ENCODE measurements around the gene SLC5A5.

- TF ChIP-seq POLR2AphosphoS5 (IDR thresholded peaks at IDR 0.05) (no peak), POLR2A (IDR thresholded peaks at IDR 0.05) (no peak), CTCF (IDR thresholded peaks at IDR 0.05) (no peak)
Observed at GRCh38 chr19:17832443-17833208, 39.1 kb upstream of the SLC5A5 start.
